ENCODE results near the gene FGR. TPM values are rescaled to one million over a fixed set of nuclear protein-coding genes. Genes with fewer than 3 reads are reported as not detected.

Gene FGR
- total RNA-seq, 1 donor from 2014 or later, result not detected

DNA sequence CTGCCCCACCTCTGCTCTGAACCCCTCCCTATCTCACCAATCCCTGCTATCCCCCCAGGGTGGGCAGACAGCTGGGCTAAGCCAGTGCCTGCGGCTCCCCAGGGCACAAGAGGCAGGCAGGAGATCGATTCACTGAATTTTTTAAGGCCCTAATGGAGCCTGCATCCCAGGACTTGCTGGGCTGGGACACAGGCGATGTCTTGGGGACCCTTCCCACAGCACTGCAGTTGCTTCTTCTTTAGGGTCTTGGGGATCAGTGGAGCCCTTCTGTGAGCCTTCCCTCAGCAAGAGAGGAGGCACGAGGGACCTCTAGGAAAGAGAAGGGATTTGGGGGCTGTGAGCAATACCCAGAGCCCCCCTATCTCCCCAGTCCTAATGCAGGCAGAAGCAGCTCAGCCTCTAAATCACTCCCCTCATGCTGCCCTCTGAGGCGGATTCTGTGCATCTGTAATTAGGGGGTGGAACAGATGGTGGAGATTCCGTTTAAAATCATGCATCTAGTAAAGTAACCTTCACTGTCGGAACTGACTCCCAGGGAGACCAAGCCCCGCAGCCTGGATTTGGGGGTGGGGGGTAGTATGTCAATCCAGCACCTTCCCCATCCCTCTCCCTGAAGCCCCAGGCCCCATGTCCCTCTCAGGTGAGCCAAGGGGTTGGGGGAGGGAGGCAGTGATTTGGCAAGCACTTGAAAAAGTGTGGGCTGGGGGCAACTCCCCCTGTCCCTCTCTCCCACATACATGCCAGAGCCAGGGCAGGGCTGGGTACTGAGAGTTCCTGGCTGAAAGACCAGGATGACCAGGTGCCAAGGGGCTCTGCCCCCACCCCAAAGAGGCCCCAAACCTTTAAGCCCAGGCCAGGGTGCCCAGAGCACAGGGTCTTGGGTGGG, 41.1 kb downstream of the FGR start:
- no peaks in the 10 kb centered on the region for H3K9me3 ChIP-seq (ENCODE audit: insufficient read depth, low read depth, low read length)
- peak overlapping the region; percentile 23 for H3K4me3 Mint-ChIP-seq (ENCODE audit: unreplicated experiment)
- peak overlapping the region; percentile 75 for H3K27ac Mint-ChIP-seq (ENCODE audit: unreplicated experiment)
- no peak overlapping the region for H2AFZ ChIP-seq (ENCODE audit: low read depth, low read length)
- no peaks in the 10 kb centered on the region for H3K27me3 ChIP-seq (ENCODE audit: insufficient read depth, low read length)
- H3K79me2 ChIP-seq (ENCODE audit: insufficient read depth, low read length), result peaks cover 91% of the 10 kb centered on the region
- no peaks in the 10 kb centered on the region for H3K36me3 Mint-ChIP-seq (ENCODE audit: low read depth, unreplicated experiment)
- H3K4me3 ChIP-seq (ENCODE audit: insufficient read depth, low read depth, low read length), result no peak overlapping the region
- H3K9ac ChIP-seq (ENCODE audit: low read length), result peak overlapping the region; percentile 44
- no peaks in the 10 kb centered on the region for H3K9me3 Mint-ChIP-seq (ENCODE audit: unreplicated experiment)
- H3K4me1 ChIP-seq (ENCODE audit: insufficient read depth, low read length), result peaks cover 82% of the 10 kb centered on the region
- FAIRE-seq (no peak), DNase-seq (ENCODE audit: low read depth) (no peak)
- no peak overlapping the region for H3K27ac ChIP-seq (ENCODE audit: low read depth, low read length)
- H3K4me1 Mint-ChIP-seq (ENCODE audit: low read depth, unreplicated experiment), result peaks cover 19% of the 10 kb centered on the region
- peaks cover 4% of the 10 kb centered on the region for H3K36me3 ChIP-seq (ENCODE audit: insufficient read depth, low read length)
- H4K20me1 ChIP-seq (ENCODE audit: insufficient read depth, low read length), result peaks cover 100% of the 10 kb centered on the region
- peak overlapping the region; percentile 78 for H3K4me2 ChIP-seq (ENCODE audit: low read length)
- no peaks in the 10 kb centered on the region for H3K27me3 Mint-ChIP-seq (ENCODE audit: low read depth, unreplicated experiment)
- TF ChIP-seq, protein P1, sequence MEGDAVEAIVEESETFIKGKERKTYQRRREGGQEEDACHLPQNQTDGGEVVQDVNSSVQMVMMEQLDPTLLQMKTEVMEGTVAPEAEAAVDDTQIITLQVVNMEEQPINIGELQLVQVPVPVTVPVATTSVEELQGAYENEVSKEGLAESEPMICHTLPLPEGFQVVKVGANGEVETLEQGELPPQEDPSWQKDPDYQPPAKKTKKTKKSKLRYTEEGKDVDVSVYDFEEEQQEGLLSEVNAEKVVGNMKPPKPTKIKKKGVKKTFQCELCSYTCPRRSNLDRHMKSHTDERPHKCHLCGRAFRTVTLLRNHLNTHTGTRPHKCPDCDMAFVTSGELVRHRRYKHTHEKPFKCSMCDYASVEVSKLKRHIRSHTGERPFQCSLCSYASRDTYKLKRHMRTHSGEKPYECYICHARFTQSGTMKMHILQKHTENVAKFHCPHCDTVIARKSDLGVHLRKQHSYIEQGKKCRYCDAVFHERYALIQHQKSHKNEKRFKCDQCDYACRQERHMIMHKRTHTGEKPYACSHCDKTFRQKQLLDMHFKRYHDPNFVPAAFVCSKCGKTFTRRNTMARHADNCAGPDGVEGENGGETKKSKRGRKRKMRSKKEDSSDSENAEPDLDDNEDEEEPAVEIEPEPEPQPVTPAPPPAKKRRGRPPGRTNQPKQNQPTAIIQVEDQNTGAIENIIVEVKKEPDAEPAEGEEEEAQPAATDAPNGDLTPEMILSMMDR (IDR thresholded peaks at IDR 0.05; ENCODE audit: insufficient read depth, low read depth, low read length), result no peak
- no peak for TF ChIP-seq EZH2 (IDR thresholded peaks at IDR 0.05; ENCODE audit: insufficient read depth, low read length)

DNA sequence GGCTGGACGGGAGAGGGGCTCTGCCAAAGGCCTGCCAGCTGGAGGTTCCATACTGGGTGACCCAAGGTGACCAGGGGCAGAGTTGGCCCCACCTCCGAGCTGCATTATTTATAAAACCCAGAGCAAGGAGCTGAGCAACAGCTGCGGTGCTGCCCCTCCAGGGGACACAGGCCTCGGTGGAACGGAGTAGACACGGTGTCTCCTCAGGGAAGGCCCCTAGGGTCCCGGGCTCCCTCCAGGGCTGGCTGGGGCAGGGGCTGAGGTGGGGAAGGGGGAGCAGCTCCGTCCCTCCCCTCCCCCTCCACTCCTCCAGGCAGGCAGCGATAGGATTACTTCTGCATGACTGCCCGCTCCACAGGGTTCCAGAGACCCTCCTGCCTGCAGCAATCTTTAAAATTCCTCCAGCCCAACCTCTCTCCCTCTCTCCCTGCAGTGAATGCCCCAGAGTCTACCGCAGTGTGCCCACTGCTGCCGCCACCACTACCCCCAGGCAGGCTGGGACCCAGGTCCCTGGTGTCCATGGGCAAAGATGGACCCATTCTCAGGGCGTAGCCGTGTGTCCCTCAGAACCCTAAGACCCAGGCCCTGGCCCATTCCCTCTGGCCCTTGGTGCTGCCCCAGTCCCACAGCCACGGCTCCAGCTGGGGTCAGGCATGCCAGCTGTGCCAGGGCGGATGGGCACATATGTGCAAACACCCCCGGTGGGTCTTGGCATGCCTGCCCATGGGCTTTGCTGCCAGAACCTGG, 41.9 kb downstream of the FGR start:
- peaks cover 76% of the 10 kb centered on the region for H3K4me1 ChIP-seq (ENCODE audit: insufficient read depth, low read length)
- peaks cover 90% of the 10 kb centered on the region for H3K79me2 ChIP-seq (ENCODE audit: insufficient read depth, low read length)
- Mint-ChIP-seq H3K27ac (ENCODE audit: unreplicated experiment) (peak overlapping the region; percentile 54), H3K27me3 (ENCODE audit: low read depth, unreplicated experiment) (no peaks in the 10 kb centered on the region), H3K4me1 (ENCODE audit: low read depth, unreplicated experiment) (peaks cover 14% of the 10 kb centered on the region), H3K9me3 (ENCODE audit: unreplicated experiment) (no peaks in the 10 kb centered on the region), H3K36me3 (ENCODE audit: low read depth, unreplicated experiment) (no peaks in the 10 kb centered on the region), H3K4me3 (ENCODE audit: unreplicated experiment) (no peak overlapping the region)
- H3K36me3 ChIP-seq (ENCODE audit: insufficient read depth, low read length), result peaks cover 4% of the 10 kb centered on the region
- H3K9me3 ChIP-seq (ENCODE audit: insufficient read depth, low read depth, low read length), result no peaks in the 10 kb centered on the region
- no peak overlapping the region for H2AFZ ChIP-seq (ENCODE audit: low read depth, low read length)
- no peak overlapping the region for H3K27ac ChIP-seq (ENCODE audit: low read depth, low read length)
- peaks cover 100% of the 10 kb centered on the region for H4K20me1 ChIP-seq (ENCODE audit: insufficient read depth, low read length)
- no peaks in the 10 kb centered on the region for H3K27me3 ChIP-seq (ENCODE audit: insufficient read depth, low read length)
- H3K4me2 ChIP-seq (ENCODE audit: low read length), result peak overlapping the region; percentile 18
- H3K4me3 ChIP-seq (ENCODE audit: insufficient read depth, low read depth, low read length), result no peak overlapping the region
- FAIRE-seq, result no peak
- DNase-seq (ENCODE audit: low read depth), result no peak
- no peak overlapping the region for H3K9ac ChIP-seq (ENCODE audit: low read length)
- TF ChIP-seq EZH2 (IDR thresholded peaks at IDR 0.05; ENCODE audit: insufficient read depth, low read length), result no peak
- TF ChIP-seq, protein P1 (IDR thresholded peaks at IDR 0.05; ENCODE audit: insufficient read depth, low read depth, low read length), result no peak

Data from astrocyte (in vitro differentiated cells and primary cell).